H1 (cell line): ENCODE measurements around the gene DNMT3B.
A peak's percentile ranks its signal among the peaks of the same experiment; 100 is the strongest.

Source experiments
- CEBPB ChIP-seq: IDR thresholded peaks from 2 replicates; pipeline ENCODE4 v1.6.1; 2012; ENCODE audit warnings: low read depth, low read length
- CTCF ChIP-seq, 3 experiments: IDR thresholded peaks; 1 replicate in 2 of 3; 2 replicates in 1 of 3; pipeline versions ENCODE4 v1.5.1 to v1.6.1; 2011; ENCODE audit warnings: low read length in 3 of 3, mild to moderate bottlenecking in 3 of 3, inconsistent platforms in 2 of 3, low read depth in 1 of 3, moderate library complexity in 1 of 3; ENCODE audit not compliant: insufficient read depth in 1 of 3; ENCODE audit errors: control extremely low read depth in 1 of 3
- FOSL1 ChIP-seq: IDR thresholded peaks from 2 replicates; pipeline ENCODE4 v1.6.1; 2011; ENCODE audit warnings: mild to moderate bottlenecking, low read depth, low read length, moderate library complexity; ENCODE audit not compliant: insufficient read depth
- JUN ChIP-seq: IDR thresholded peaks from 2 replicates; pipeline ENCODE4 v1.6.1; 2011; ENCODE audit warnings: low read depth, mild to moderate bottlenecking, improper control_type of control experiment, low read length
- POLR2AphosphoS5 ChIP-seq: IDR thresholded peaks from 2 replicates; pipeline ENCODE4 v1.6.1; 2011; ENCODE audit warnings: low read depth, low read length
- SP1 ChIP-seq: IDR thresholded peaks from 2 replicates; pipeline ENCODE4 v1.6.1; 2011; ENCODE audit warnings: low read depth, low read length
- YY1 ChIP-seq: IDR thresholded peaks from 2 replicates; pipeline ENCODE4 v1.6.1; 2011; ENCODE audit warnings: low read depth, mild to moderate bottlenecking, low read length

GRCh38 chr20:32806356-32806755, 44.2 kb downstream of the DNMT3B start:
- TF ChIP-seq CEBPB, result no peak
- TF ChIP-seq CTCF (IDR thresholded peaks at IDR 0.05; ENCODE audit: control extremely low read depth in 1 of 3, insufficient read depth in 1 of 3, low read depth in 1 of 3, low read length in 3 of 3), result no peak
- TF ChIP-seq FOSL1, result no peak
- TF ChIP-seq POLR2AphosphoS5, result peak; percentile 31; the same call in 1 of the 2 replicates
- no peak for TF ChIP-seq YY1
- no peak for TF ChIP-seq SP1
- no peak for TF ChIP-seq JUN
